H1 (cell line): ENCODE results near the gene CFAP221. TPM values are rescaled to one million over a fixed set of nuclear protein-coding genes. Genes with fewer than 3 reads are reported as not detected.
A peak's percentile ranks its signal among the peaks of the same experiment; 100 is the strongest.

Experiments used
- CTCF ChIA-PET: fragments of 300-600 bp; sonication (Branson Sonifier 250); formaldehyde crosslinking; loops from one replicate; lab custom pipeline; 2021; ENCODE audit not compliant: partially characterized antibody; lab: Charles Lee
- POLR2A ChIA-PET: fragments of 300-600 bp; sonication (Branson Sonifier 250); formaldehyde crosslinking; loops from one replicate; lab custom pipeline; 2021; ENCODE audit warnings: inconsistent platforms; ENCODE audit not compliant: partially characterized antibody; lab: Charles Lee
- DNase-seq, 2 experiments: peaks; one replicate each; pipeline versions ENCODE4 v3.0.0 to v3.0.0-alpha.2; 2010 to 2022; ENCODE audit warnings: low spot score in 2 of 2, low read depth in 1 of 2, mixed read lengths in 1 of 2
- FAIRE-seq: peaks from 2 replicates; lab custom pipeline; 2011; peaks lifted over from hg19 to GRCh38; lab: Jason Lieb, UNC
- H2AFZ ChIP-seq: 2 replicates; pipeline ENCODE4 v1.8.1; 2012; ENCODE audit warnings: low read length, inconsistent platforms
- H2AK5ac ChIP-seq: 2 replicates; pipeline ENCODE4 v1.6.1; 2013; ENCODE audit warnings: low read depth, low read length
- H2BK120ac ChIP-seq: replicated peaks from 2 replicates; pipeline ENCODE3; 2013; ENCODE audit warnings: low read depth, low read length, inconsistent platforms
- H2BK12ac ChIP-seq: 2 replicates; pipeline ENCODE4 v1.6.1; 2013; ENCODE audit warnings: low read depth, low read length
- H2BK15ac ChIP-seq: 2 replicates; pipeline ENCODE4 v1.6.1; 2013; ENCODE audit warnings: low read length
- H2BK20ac ChIP-seq: 2 replicates; pipeline ENCODE4 v1.6.1; 2013; ENCODE audit warnings: low read length
- H2BK5ac ChIP-seq: 2 replicates; pipeline ENCODE4 v1.6.1; 2013; ENCODE audit warnings: low read depth, low read length
- H3K14ac ChIP-seq: 2 replicates; pipeline ENCODE4 v1.6.1; 2013; ENCODE audit warnings: inconsistent platforms; ENCODE audit not compliant: insufficient read length
- H3K18ac ChIP-seq: 2 replicates; pipeline ENCODE4 v1.6.1; 2013; ENCODE audit warnings: low read length; ENCODE audit errors: extremely low read depth
- H3K23ac ChIP-seq: 2 replicates; pipeline ENCODE4 v1.6.1; 2013; ENCODE audit warnings: inconsistent platforms; ENCODE audit not compliant: insufficient read length
- H3K23me2 ChIP-seq: 2 replicates; pipeline ENCODE4 v1.6.1; 2013; ENCODE audit warnings: low read depth, low read length
- H3K27ac ChIP-seq: 2 replicates; pipeline ENCODE4 v1.6.1; 2011; ENCODE audit warnings: low read depth, low read length, inconsistent platforms
- H3K27me3 ChIP-seq, 4 experiments: replicated peaks in 1 of 4; 1 replicate in 1 of 4; 2 replicates in 3 of 4; pipeline versions ENCODE4 v1.6.1 to v1.8.1; 2011 to 2013; ENCODE audit warnings: low read length in 3 of 4, mild to moderate bottlenecking in 3 of 4, inconsistent platforms in 2 of 4, mixed read lengths in 2 of 4, moderate library complexity in 1 of 4; ENCODE audit not compliant: control insufficient read depth in 3 of 4, insufficient read depth in 3 of 4; ENCODE audit errors: extremely low read depth in 1 of 4
- H3K36me3 ChIP-seq, 4 experiments: 2 replicates each; pipeline versions ENCODE4 v1.6.1 to v1.8.1; 2011 to 2013; ENCODE audit warnings: mild to moderate bottlenecking in 4 of 4, low read length in 3 of 4, moderate library complexity in 2 of 4, control low read depth in 1 of 4, inconsistent platforms in 1 of 4; ENCODE audit not compliant: insufficient read depth in 4 of 4, control insufficient read depth in 2 of 4
- H3K4ac ChIP-seq: replicated peaks from 2 replicates; pipeline ENCODE3; 2013; ENCODE audit warnings: low read length, low read depth, mixed read lengths, inconsistent platforms; ENCODE audit not compliant: insufficient read length
- H3K4me1 ChIP-seq, 4 experiments: replicated peaks in 1 of 4; 1 replicate in 1 of 4; 2 replicates in 3 of 4; pipeline versions ENCODE4 v1.6.1 to v1.8.1; 2011 to 2013; ENCODE audit warnings: low read length in 3 of 4, inconsistent platforms in 2 of 4, mixed read lengths in 1 of 4; ENCODE audit not compliant: insufficient read depth in 4 of 4, control insufficient read depth in 3 of 4
- H3K4me2 ChIP-seq, 2 experiments: 2 replicates each; pipeline versions ENCODE4 v1.6.1 to v1.8.1; 2011 to 2013; ENCODE audit warnings: low read depth in 2 of 2, low read length in 2 of 2, control low read depth in 1 of 2, inconsistent platforms in 1 of 2, mild to moderate bottlenecking in 1 of 2; ENCODE audit not compliant: insufficient read depth in 1 of 2
- H3K4me3 ChIP-seq, 4 experiments: fragments of 200-600, 300-600 bp in 1 of 4; sonication (generic), shearing (Covaris generic), sonication (Bioruptor Twin) in 1 of 4; 2 replicates each; pipeline versions ENCODE4 v1.5.1 to v1.8.1; 2011 to 2016; ENCODE audit warnings: low read length in 4 of 4, low read depth in 3 of 4, control low read depth in 2 of 4, inconsistent platforms in 2 of 4, mild to moderate bottlenecking in 2 of 4, mixed read lengths in 1 of 4, moderate library complexity in 1 of 4; ENCODE audit not compliant: insufficient read depth in 2 of 4; ENCODE audit errors: extremely low read depth in 1 of 4
- H3K56ac ChIP-seq: replicated peaks from 2 replicates; pipeline ENCODE3; 2013; ENCODE audit warnings: low read depth, mild to moderate bottlenecking, mixed read lengths, low read length, inconsistent platforms; ENCODE audit not compliant: insufficient read length
- H3K79me1 ChIP-seq: 2 replicates; pipeline ENCODE4 v1.6.1; 2013; ENCODE audit warnings: low read depth, low read length, control low read depth
- H3K79me2 ChIP-seq, 2 experiments: 2 replicates each; pipeline versions ENCODE4 v1.6.1 to v1.8.1; 2012 to 2013; ENCODE audit warnings: low read length in 2 of 2, mild to moderate bottlenecking in 2 of 2, inconsistent platforms in 1 of 2; ENCODE audit not compliant: insufficient read depth in 2 of 2, control insufficient read depth in 1 of 2
- H3K9ac ChIP-seq, 4 experiments: replicated peaks in 1 of 4; 1 replicate in 1 of 4; 2 replicates in 3 of 4; pipeline versions ENCODE4 v1.6.1 to v1.8.1; 2011 to 2013; ENCODE audit warnings: low read depth in 3 of 4, low read length in 3 of 4, control low read depth in 2 of 4, mild to moderate bottlenecking in 2 of 4, moderate library complexity in 2 of 4, inconsistent platforms in 1 of 4; ENCODE audit errors: extremely low read depth in 1 of 4
- H3K9me3 ChIP-seq, 2 experiments: 2 replicates each; pipeline versions ENCODE4 v1.6.1 to v1.8.1; 2012 to 2013; ENCODE audit warnings: mild to moderate bottlenecking in 2 of 2, moderate library complexity in 2 of 2, control low read depth in 1 of 2, inconsistent platforms in 1 of 2, low read depth in 1 of 2, low read length in 1 of 2, mixed read lengths in 1 of 2; ENCODE audit not compliant: insufficient read depth in 2 of 2
- H4K20me1 ChIP-seq, 2 experiments: replicated peaks in 1 of 2; 2 replicates each; pipeline versions ENCODE3 to v1.8.1; 2011 to 2013; ENCODE audit warnings: inconsistent platforms in 2 of 2, low read length in 2 of 2, mild to moderate bottlenecking in 1 of 2; ENCODE audit not compliant: insufficient read depth in 2 of 2, control insufficient read depth in 1 of 2
- H4K5ac ChIP-seq: 2 replicates; pipeline ENCODE4 v1.6.1; 2013; ENCODE audit warnings: low read length, low read depth, mixed read lengths, inconsistent platforms; ENCODE audit not compliant: insufficient read length
- H4K8ac ChIP-seq: 2 replicates; pipeline ENCODE4 v1.8.0; 2013; ENCODE audit warnings: mild to moderate bottlenecking, moderate library complexity, low read length, inconsistent platforms; ENCODE audit not compliant: insufficient read depth; ENCODE audit errors: extremely low read depth
- H4K91ac ChIP-seq: replicated peaks from 2 replicates; pipeline ENCODE3; 2013; ENCODE audit warnings: low read length, mixed read lengths, inconsistent platforms; ENCODE audit not compliant: insufficient read length
- CBX5 ChIP-seq: fragments of 300-800, 300-1000 bp; sonication (generic); IDR thresholded peaks from 2 replicates; pipeline ENCODE4 v1.7.1; 2016; ENCODE audit warnings: antibody characterized with exemption, low read length, low read depth
- CTCF ChIP-seq, 3 experiments: IDR thresholded peaks; 1 replicate in 2 of 3; 2 replicates in 1 of 3; pipeline versions ENCODE4 v1.5.1 to v1.6.1; 2011; ENCODE audit warnings: low read length in 3 of 3, mild to moderate bottlenecking in 3 of 3, inconsistent platforms in 2 of 3, low read depth in 1 of 3, moderate library complexity in 1 of 3; ENCODE audit not compliant: insufficient read depth in 1 of 3; ENCODE audit errors: control extremely low read depth in 1 of 3
- GTF2F1 ChIP-seq: IDR thresholded peaks from 2 replicates; pipeline ENCODE4 v1.6.1; 2012; ENCODE audit warnings: low read depth, low read length, improper control_type of control experiment, borderline replicate concordance
- JUND ChIP-seq: IDR thresholded peaks from 2 replicates; pipeline ENCODE4 v1.6.1; 2011; ENCODE audit warnings: mild to moderate bottlenecking, improper control_type of control experiment, low read length
- RFX5 ChIP-seq: IDR thresholded peaks from 2 replicates; pipeline ENCODE4 v1.6.1; 2011; ENCODE audit warnings: low read depth, low read length, improper control_type of control experiment, borderline replicate concordance
- RXRA ChIP-seq: IDR thresholded peaks from 2 replicates; pipeline ENCODE4 v1.6.1; 2011; ENCODE audit warnings: low read depth, mild to moderate bottlenecking, low read length, moderate library complexity; ENCODE audit not compliant: insufficient read depth
- SAP30 ChIP-seq: fragments of 300-600 bp; sonication (generic); IDR thresholded peaks from 2 replicates; pipeline ENCODE4 v1.7.1; 2012; ENCODE audit warnings: low read length, moderate library complexity, mild to moderate bottlenecking, inconsistent platforms; ENCODE audit not compliant: insufficient read depth, insufficient replicate concordance
- TAF7 ChIP-seq: optimal IDR thresholded peaks from 2 replicates; pipeline ENCODE3; 2011; ENCODE audit warnings: low read depth, mild to moderate bottlenecking, inconsistent platforms, low read length, moderate library complexity, borderline replicate concordance
- TEAD4 ChIP-seq: IDR thresholded peaks from 2 replicates; pipeline ENCODE4 v1.6.1; 2012; ENCODE audit warnings: low read depth, low read length, inconsistent platforms, mixed read lengths
- WGBS, 2 experiments: shearing (Covaris generic) in 1 of 2; methylation state at CpG; one replicate each; pipeline versions ENCODE4 v1.1.6 to v1.1.7; 2013 to 2015; ENCODE audit warnings: low lambda C conversion rate in 2 of 2, mixed read lengths in 2 of 2, inconsistent platforms in 1 of 2, low coverage in 1 of 2, missing lambda C conversion rate in 1 of 2; ENCODE audit not compliant: insufficient replicate concordance in 2 of 2, insufficient coverage in 1 of 2, insufficient read length in 1 of 2; ENCODE audit errors: extremely low coverage in 1 of 2, missing lambda C conversion rate in 1 of 2; 5-methylcytosine and 5-hydroxymethylcytosine counted together
- polyA plus RNA-seq, 7 experiments: library from polyadenylated mRNA; depleted of rRNA in 3 of 7; stranded (reverse) in 5 of 7; unstranded in 2 of 7; fragments of >200 nt in 5 of 7; fragments of 200-250 nt in 2 of 7; gene quantifications; 1 replicate in 5 of 7; 2 replicates in 1 of 7; 4 replicates in 1 of 7; pipeline versions ENCODE4 v1.2.1 to v1.2.3, GENCODE V29; 2011 to 2013; ENCODE audit warnings: missing spikeins in 2 of 7, mixed read lengths in 2 of 7
- total RNA-seq: library from RNA; stranded (reverse); fragmentation: NEBNext Ultra II Directional; extraction: Animal tissue kit (Norgen Biotek cat#: 25700); gene quantifications from 2 replicates; pipeline ENCODE4 v1.2.1, GENCODE V29; 2021

The CFAP221 gene
- total and polyA plus RNA-seq, 2 of the 8 experiments (the other 6 are each of a cell fraction or from before 2014, with no cell fraction given), result 0.14 to 0.71 TPM

- DNase-seq (peak; percentile 47 to 86), FAIRE-seq (peak; percentile 94)
- Histone ChIP-seq H3K79me2 (no peaks in the 10 kb centered on the region), H2BK12ac (no peak overlapping the region), H2BK20ac (no peak overlapping the region), H3K14ac (no peak overlapping the region), H2AK5ac (no peak overlapping the region), H3K4me3 (no peak overlapping the region), H3K4ac (no peak overlapping the region), H3K56ac (no peak overlapping the region), H3K23me2 (no peaks in the 10 kb centered on the region), H3K9ac (no peak overlapping the region), H2BK5ac (no peak overlapping the region), H3K4me2 (no peak overlapping the region; a peak in 1 of 4 replicates), H4K20me1 (no peaks in the 10 kb centered on the region), H3K18ac (no peak overlapping the region), H4K8ac (no peak overlapping the region), H4K91ac (no peak overlapping the region), H3K9me3 (no peaks in the 10 kb centered on the region), H2BK120ac (no peak overlapping the region), H4K5ac (no peak overlapping the region), H3K27ac (no peak overlapping the region), H2AFZ (no peak overlapping the region), H3K79me1 (no peaks in the 10 kb centered on the region), H3K4me1 (peaks cover 0 to 5% (median 2%) of the 10 kb centered on the region in 4 experiments; a peak in 2 of 7 replicates), H3K36me3 (no peaks in the 10 kb centered on the region), H3K23ac (no peak overlapping the region), H2BK15ac (no peak overlapping the region), H3K27me3 (no peaks in the 10 kb centered on the region; a peak in 1 of 7 replicates)
- POLR2A ChIA-PET, result no interaction called here
- CTCF ChIA-PET, result interaction anchor here (0.6 to 6.5 kb wide), 40 partner anchors 9 to 534 kb away, joined by 3 to 86 read pairs (median 4); partner anchors contain the start of genes SCTR and TMEM177
- 19% methylated on average over 17 of the region's 17 CpGs; no CpG with 5 or more reads in 1 of the 2 experiments for WGBS, 2 experiments
- 0 out of 2 replicates have a peak, but pooled peaks have one; percentile 23 for TF ChIP-seq TEAD4
- TF ChIP-seq RXRA, result no peak
- TF ChIP-seq JUND, result no peak
- TF ChIP-seq RFX5, result no peak
- TF ChIP-seq TAF7, result no peak
- TF ChIP-seq CBX5, result no peak
- no peak for TF ChIP-seq SAP30
- TF ChIP-seq GTF2F1, result no peak
- peak; percentile 95 to 99 (median 99) for TF ChIP-seq CTCF (IDR thresholded peaks at IDR 0.05; ENCODE audit: control extremely low read depth in 1 of 3, insufficient read depth in 1 of 3, low read depth in 1 of 3, low read length in 3 of 3)
These were observed 97.5 kb downstream of the CFAP221 start for GRCh38 chr2:119641562-119642258.
